Body of pancreas (tissue), 4 donors: Measurements from ENCODE around the gene RIMKLA. TPM values are rescaled to one million over a fixed set of nuclear protein-coding genes. Genes with fewer than 3 reads are reported as not detected.

ENCODE experiments used
- ATAC-seq: fragments of 150-250 bp; one replicate; pipeline ENCODE4 v1.9.1; 2016
- DNase-seq, 4 donors: peaks; one replicate each; pipeline ENCODE4 v3.0.0-alpha.2; 2019
- H3K27ac ChIP-seq, 4 donors: fragments of 200-600 bp; sonication (generic); 1 replicate in 3 of 4; 2 replicates in 1 of 4; pipeline versions ENCODE4 v1.5.1 to v1.6.1; 2016 to 2019; ENCODE audit warnings: mild to moderate bottlenecking in 1 of 4, mixed read lengths in 1 of 4, moderate library complexity in 1 of 4
- H3K27me3 ChIP-seq, 2 donors: fragments of 200-600 bp; sonication (generic); one replicate each; pipeline ENCODE4 v1.6.0; 2016; ENCODE audit warnings: mild to moderate bottlenecking in 1 of 2
- H3K36me3 ChIP-seq, 2 donors: fragments of 200-600 bp; sonication (generic); replicated peaks in 1 of 2; 2 replicates each; pipeline ENCODE4 v1.5.1; 2016; ENCODE audit warnings: low read depth in 2 of 2; ENCODE audit not compliant: insufficient read depth in 1 of 2
- H3K4me1 ChIP-seq: fragments of 200-600 bp; sonication (generic); one replicate; pipeline ENCODE4 v1.6.0; 2016
- H3K4me3 ChIP-seq, 2 donors: fragments of 200-600 bp; sonication (generic); 1 replicate in 1 of 2; 2 replicates in 1 of 2; pipeline ENCODE4 v1.5.1; 2016 to 2019
- H3K9me3 ChIP-seq, 3 donors: fragments of 200-600 bp; sonication (generic); 1 replicate in 2 of 3; 2 replicates in 1 of 3; pipeline ENCODE4 v1.5.1; 2016
- POLR2A ChIP-seq, 3 donors: fragments of 450-650 bp; IDR thresholded peaks; one replicate each; pipeline ENCODE4 v1.6.1; 2016; ENCODE audit warnings: antibody characterized with exemption in 3 of 3, mild to moderate bottlenecking in 2 of 3
- WGBS, 2 donors: methylation state at CpG; one replicate each; pipeline ENCODE4 v1.1.5; 2017; 5-methylcytosine and 5-hydroxymethylcytosine counted together
- intact Hi-C: fragments of 100-400 bp; cut with DNase I; formaldehyde crosslinking; loops from one replicate; pipeline ENCODE4 v1.15.1; 2023
- total RNA-seq, 2 donors: library from RNA; depleted of rRNA; stranded (reverse); fragments of >200 nt; gene quantifications; one replicate each; pipeline ENCODE4 v1.1.0, GENCODE V29; 2016
- TF ChIP-seq, protein P1 (sequence below), 7 experiments: fragments of 450-650 bp in 4 of 7; fragments of 200-600 bp in 3 of 7; sonication (generic) in 3 of 7; IDR thresholded peaks; one replicate each; pipeline ENCODE4 v1.5.1; 2016 to 2019; ENCODE audit warnings: antibody characterized with exemption in 7 of 7

The RIMKLA gene
- total RNA-seq, 2 donors from 2014 or later = 0.99 to 1.6 TPM

DNA sequence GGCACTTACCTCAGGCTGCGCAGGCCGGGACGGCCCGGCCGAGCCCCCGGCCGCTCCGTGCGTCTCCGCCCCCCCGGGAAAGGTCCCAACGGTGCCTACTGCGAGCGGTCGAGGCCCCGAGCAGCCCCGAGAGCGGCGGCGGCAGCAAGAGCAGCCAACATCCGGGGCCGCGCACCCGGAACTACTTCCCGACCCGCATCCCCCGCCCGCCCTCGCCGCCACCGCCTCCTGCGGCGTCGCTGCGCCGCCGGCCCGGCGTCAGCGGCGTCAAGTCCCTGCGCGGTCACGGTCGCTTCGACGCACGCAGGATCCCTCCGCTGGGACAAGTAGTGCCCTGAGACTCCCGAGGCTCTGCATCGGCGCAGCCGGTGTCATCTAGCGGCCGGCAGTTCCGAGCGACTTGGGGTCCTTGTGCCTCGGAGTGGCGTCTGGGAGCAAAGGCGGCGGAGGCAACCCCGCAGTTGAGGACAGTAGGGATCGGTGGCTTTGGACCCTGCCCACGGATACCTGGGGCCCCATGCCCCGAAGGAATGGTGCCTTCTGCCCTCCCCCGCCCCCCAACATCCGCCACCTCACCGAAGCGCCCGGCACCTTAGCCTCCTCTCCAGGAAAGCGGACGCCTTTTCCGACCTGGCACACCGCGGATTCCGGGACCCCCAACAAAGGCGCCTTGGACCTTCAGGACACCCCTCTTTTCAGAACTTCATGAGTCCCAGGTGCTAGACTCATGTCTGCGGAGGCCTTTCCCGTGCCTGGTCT is 45.4 kb upstream of the RIMKLA start, which contains the start of gene FOXJ3:
Gene FOXJ3 (minus strand): TSS at position 186 of the 759 bp plus-strand sequence. CDS start 24,142 bp downstream, outside the sequence.
- ATAC-seq = peak; percentile 89
- peaks cover 57% of the 10 kb centered on the region for H3K4me1 ChIP-seq
- WGBS, 2 donors = 1 to 2% methylated on average over 11 to 45 of the region's 79 CpGs
- peak within 1 kb of the TSS; percentile 91 to 96 (median 94) for H3K27ac ChIP-seq
- peak within 1 kb of the TSS; percentile 90 to 97 for H3K4me3 ChIP-seq
- no peaks in the 10 kb centered on the region for H3K36me3 ChIP-seq
- no peaks in the 10 kb centered on the region for H3K27me3 ChIP-seq
- TF ChIP-seq, protein P1, sequence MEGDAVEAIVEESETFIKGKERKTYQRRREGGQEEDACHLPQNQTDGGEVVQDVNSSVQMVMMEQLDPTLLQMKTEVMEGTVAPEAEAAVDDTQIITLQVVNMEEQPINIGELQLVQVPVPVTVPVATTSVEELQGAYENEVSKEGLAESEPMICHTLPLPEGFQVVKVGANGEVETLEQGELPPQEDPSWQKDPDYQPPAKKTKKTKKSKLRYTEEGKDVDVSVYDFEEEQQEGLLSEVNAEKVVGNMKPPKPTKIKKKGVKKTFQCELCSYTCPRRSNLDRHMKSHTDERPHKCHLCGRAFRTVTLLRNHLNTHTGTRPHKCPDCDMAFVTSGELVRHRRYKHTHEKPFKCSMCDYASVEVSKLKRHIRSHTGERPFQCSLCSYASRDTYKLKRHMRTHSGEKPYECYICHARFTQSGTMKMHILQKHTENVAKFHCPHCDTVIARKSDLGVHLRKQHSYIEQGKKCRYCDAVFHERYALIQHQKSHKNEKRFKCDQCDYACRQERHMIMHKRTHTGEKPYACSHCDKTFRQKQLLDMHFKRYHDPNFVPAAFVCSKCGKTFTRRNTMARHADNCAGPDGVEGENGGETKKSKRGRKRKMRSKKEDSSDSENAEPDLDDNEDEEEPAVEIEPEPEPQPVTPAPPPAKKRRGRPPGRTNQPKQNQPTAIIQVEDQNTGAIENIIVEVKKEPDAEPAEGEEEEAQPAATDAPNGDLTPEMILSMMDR (IDR thresholded peaks at IDR 0.05) = peak in 2 of 7 experiments; percentile 2 to 9
- TF ChIP-seq POLR2A (IDR thresholded peaks at IDR 0.05) = peak; percentile 86 to 94 (median 92)
- intact Hi-C loops = no loop called here
- no peaks in the 10 kb centered on the region for H3K9me3 ChIP-seq
- peak; percentile 92 to 94 (median 93) for DNase-seq

DNA sequence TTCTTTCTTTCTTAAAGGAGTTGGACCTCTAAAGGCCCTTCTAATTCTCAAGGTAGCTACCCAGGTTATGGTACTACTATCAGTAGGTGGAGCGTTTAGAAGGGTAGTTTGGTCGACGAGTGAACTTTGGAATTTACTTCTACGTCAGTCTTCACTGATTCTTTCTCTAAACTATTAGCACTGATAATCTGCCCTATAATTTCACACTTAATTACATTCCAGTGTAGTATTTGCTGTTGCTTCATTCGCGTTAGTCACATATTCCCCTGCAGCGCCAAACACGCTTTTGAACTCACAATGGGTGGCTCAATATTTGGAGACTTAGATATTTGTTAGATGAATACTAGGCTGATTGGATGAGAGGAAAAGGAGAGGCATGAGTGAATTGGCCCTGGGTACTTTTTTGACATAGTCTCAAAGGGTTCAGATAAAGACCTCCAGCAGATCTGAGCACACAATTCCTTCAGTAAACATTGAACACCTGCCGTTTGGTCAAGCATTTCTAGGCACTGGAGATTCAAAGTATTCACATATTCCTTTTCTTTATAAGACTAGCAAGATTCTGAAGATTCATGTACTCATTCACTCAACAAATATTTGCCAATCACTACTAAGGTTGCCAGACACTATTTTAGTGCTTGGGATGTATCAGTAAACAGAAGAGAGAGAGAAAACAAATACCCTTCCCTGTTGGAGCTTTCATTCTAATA is 44.6 kb upstream of the RIMKLA start:
- 2 to 3% methylated on average over 9 of the region's 9 CpGs for WGBS, 2 donors
- DNase-seq = peak; percentile 33 to 53 (median 34)
- Histone ChIP-seq H3K36me3 (no peaks in the 10 kb centered on the region), H3K4me3 (peak overlapping the region; percentile 90 to 97), H3K4me1 (peaks cover 64% of the 10 kb centered on the region), H3K27me3 (no peaks in the 10 kb centered on the region), H3K27ac (peak overlapping the region; percentile 91 to 96 (median 94)), H3K9me3 (peaks cover 0 to 4% (median 0%) of the 10 kb centered on the region in 3 donors)
- TF ChIP-seq, protein P1 (IDR thresholded peaks at IDR 0.05) = no peak
- peak in 2 of 3 donors; percentile 4 to 39 for TF ChIP-seq POLR2A (IDR thresholded peaks at IDR 0.05)
- intact Hi-C loops = no loop called here
- peak; percentile 23 for ATAC-seq

DNA sequence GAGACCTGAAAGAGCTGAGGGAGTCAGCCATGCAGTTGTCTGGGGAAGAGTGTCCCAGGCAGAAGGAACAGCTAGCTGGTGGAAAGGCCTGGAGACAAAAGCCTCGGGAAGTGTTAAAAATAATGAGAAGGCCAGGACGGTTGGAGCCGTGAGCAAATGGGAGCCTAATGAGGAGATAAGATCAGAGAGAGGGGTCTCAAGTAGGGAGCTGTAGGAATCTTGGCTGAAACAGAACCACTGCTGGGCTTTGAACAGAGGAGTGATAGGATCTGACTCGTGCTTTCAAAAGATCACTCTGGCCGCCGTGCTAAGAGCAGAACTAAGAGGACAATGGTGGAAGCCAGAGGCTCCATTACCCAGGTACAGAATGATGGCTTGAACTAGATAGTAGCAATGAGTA is 43.6 kb upstream of the RIMKLA start:
- Histone ChIP-seq H3K9me3 (peaks cover 0 to 4% (median 0%) of the 10 kb centered on the region in 3 donors), H3K4me3 (no peak overlapping the region), H3K36me3 (no peaks in the 10 kb centered on the region), H3K27me3 (no peaks in the 10 kb centered on the region), H3K4me1 (peaks cover 70% of the 10 kb centered on the region), H3K27ac (peak overlapping the region in 3 of 4 donors; percentile 91 to 96 (median 93))
- intact Hi-C loops = no loop called here
- 59 to 69% methylated on average over 6 of the region's 6 CpGs for WGBS, 2 donors
- TF ChIP-seq, protein P1 (IDR thresholded peaks at IDR 0.05) = no peak
- TF ChIP-seq POLR2A (IDR thresholded peaks at IDR 0.05) = no peak
- ATAC-seq (no peak), DNase-seq (no peak)

DNA sequence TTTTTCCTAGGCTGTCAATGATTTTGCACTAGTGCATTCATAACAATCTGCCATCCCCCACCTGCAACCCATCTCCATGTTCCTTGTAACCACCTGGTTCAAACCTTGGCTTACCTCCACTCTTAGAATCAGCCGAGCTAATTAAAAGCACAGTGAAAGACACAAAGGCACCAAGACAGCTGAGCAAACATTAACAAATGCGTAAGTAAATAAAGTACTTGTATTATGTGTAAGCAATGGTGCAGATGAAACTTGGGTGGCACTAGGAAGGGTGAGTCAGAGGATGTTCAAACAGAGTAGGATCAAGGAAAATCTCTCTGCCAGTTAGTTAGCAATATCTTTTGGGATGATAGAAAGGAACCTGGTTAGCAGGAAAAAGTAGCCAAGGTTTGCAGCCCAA is 40.5 kb upstream of the RIMKLA start:
- peak; percentile 86 for ATAC-seq
- H3K4me1 ChIP-seq = peaks cover 57% of the 10 kb centered on the region
- H3K27ac ChIP-seq = peak overlapping the region; percentile 63 to 89 (median 76)
- DNase-seq = peak; percentile 55 to 92 (median 78)
- no peaks in the 10 kb centered on the region for H3K27me3 ChIP-seq
- no peak for TF ChIP-seq POLR2A (IDR thresholded peaks at IDR 0.05)
- TF ChIP-seq, protein P1 (IDR thresholded peaks at IDR 0.05) = peak in 1 of 7 experiments; percentile 9
- WGBS, 2 donors = 12 to 36% methylated on average over 2 of the region's 2 CpGs
- H3K36me3 ChIP-seq = no peaks in the 10 kb centered on the region
- no peak overlapping the region for H3K4me3 ChIP-seq
- peaks cover 0 to 4% (median 0%) of the 10 kb centered on the region in 3 donors for H3K9me3 ChIP-seq
- intact Hi-C loops = no loop called here
